Hindlimb muscle (tissue), 1 donor: ENCODE data around the gene CNTNAP4. TPM values are rescaled to one million over a fixed set of nuclear protein-coding genes. Genes with fewer than 3 reads are reported as not detected.

ENCODE experiments used
- DNase-seq: peaks from one replicate; pipeline ENCODE4 v3.0.0-alpha.2; 2013
- polyA plus RNA-seq: library from polyadenylated mRNA; unstranded; fragments of 120-200 nt; gene quantifications from one replicate; pipeline ENCODE4 v1.2.1, GENCODE V29; 2013; ENCODE audit not compliant: insufficient read length

Gene CNTNAP4
- polyA plus RNA-seq, 1 donor: 9.8 TPM

DNA sequence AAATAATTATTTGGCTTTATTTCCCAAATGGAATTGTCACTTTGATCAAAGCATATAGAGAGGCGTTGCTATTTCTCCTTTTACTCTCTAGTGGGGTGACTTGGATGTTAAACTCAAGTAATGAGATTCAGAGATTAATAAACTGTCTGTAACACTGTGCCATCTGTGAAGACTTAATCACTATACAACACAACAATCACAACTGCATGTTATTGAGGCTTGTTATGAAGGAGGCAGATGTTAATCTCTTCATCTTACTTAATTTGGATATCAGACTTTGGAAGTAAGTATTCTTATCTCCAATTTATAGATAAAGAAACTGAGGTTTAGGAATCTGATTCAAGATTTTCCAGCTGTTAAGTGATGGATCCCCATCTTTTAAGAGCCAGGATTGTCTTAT is 132.5 kb downstream of the CNTNAP4 start:
- DNase-seq: no peak

DNA sequence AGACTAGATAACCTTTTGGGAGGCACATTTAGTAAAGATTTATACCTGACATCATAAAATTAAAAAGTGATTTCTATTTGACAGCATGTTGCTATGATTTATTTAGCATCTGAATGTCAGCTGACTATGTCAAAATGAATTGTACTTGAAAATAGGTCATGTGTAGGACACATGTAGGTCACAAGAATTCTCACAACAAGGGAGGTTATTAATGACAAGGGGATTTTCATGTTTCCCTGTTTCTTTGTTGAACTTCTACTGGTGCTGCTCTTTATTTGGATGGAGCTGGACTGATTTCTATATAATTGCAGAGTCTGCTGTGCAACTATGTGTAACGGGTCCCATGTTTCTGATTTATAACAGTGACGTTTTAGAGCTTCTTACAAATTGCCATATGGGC is 144.4 kb downstream of the CNTNAP4 start:
- no peak for DNase-seq

DNA sequence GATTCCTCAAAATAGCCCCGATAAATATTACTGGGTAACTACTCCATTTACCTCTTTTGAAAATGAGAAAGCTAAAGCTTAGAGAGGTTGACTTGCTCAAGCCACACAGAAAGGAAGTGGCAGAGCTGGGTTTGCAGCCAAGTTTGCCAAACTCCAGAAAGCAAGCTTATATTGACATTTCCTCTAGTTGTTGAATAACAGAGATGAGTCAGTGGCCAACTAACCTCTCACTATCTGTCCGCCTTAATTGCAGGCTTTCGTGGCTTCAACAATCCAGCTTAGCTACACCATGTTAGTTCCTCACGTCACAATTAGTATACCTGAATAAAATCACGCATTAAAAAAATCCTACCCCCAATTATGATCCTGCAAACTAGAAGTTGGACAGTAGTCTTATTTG is 151.7 kb downstream of the CNTNAP4 start:
- DNase-seq: no peak

DNA sequence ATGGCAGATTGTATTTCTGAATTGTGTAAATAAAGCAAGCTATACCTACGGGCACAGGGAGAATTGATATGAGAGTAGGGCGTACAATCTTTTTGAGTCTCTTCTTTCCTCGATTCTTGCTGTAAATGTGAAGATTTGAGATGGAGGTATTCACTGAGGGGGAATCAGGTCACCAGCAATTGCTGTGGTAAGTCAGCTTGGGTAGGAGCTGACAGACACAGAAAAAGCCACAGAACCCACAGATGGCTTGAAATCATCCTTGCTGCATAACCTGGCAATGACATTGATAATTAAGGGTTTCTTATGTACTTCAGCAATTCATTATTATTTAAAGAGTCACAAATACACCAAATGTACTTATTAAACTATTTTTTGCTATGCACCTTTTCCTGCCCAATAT is 164.2 kb downstream of the CNTNAP4 start:
- no peak for DNase-seq

DNA sequence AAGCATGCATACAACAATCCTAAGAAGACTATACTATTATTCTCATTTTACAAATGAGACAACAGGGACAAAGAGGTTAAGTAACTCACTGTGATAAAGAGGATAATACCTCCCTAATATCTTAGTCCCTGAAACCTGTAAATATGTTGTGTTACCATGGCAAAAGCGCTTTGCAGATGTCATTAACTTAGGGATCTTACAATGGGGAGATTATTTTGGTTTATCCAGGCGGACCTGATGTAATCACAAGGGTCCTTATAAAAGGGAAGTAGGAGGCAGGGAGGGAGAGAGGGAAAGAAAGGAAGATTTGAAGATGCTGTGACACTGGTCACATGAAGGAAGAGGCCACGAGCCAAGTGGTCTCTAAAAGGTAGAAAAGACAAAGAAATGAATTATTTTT is 164.7 kb downstream of the CNTNAP4 start:
- no peak for DNase-seq

DNA sequence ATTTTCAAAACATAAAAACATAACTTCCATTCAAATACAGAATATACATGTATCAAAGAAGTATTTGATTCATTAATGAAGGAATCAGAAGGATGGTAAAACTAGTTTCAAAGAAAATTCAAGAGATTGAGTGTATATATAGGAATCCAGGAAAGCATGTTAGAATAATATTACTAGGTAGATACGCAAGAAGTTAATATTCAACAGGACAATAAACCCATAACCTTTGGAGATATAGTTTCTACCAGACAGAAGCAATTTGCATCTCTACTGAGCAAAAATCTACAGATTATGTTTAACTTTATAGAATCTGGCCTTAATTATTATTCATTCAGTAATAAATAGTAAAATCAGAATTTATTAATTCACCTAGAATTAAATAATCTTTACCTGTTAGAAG is 166.8 kb downstream of the CNTNAP4 start:
- DNase-seq: no peak

DNA sequence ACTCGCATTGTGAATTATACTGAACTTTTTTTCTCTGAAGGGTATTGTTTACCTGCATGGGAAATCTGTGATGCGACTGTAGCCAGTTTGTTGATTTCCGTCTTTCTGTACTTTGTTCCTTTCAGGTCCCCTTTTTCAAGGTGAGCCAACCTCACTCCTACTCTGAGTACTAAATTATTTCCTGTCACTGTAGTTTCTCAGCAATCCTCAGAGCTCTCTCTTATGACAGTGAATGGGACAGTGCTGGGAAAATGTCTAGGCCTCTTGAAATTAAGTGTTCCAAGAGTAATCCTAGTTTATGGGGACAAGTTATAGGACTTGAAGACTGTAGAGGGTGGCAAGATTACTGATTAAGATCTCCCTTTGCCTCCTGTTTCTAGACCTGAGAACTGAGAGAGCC is 167.6 kb downstream of the CNTNAP4 start:
- no peak for DNase-seq

DNA sequence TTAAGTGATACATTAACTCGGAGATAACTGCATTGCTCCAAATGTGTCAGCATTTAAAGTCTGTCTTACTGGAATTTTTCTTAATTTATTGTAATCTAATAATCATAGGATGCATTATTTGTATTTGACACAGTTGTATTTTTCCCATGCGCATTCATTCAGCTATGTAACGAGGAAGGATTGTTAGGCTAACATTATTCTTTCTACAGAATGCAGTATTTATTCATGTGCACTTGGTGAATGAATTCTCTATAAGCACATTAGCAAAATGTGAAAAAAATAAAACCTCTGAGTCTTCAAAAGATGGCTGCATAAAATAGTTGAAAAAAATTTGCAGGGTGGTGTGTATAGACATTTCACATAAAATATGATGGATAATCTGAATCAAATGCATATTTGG is 168.6 kb downstream of the CNTNAP4 start:
- DNase-seq: no peak

DNA sequence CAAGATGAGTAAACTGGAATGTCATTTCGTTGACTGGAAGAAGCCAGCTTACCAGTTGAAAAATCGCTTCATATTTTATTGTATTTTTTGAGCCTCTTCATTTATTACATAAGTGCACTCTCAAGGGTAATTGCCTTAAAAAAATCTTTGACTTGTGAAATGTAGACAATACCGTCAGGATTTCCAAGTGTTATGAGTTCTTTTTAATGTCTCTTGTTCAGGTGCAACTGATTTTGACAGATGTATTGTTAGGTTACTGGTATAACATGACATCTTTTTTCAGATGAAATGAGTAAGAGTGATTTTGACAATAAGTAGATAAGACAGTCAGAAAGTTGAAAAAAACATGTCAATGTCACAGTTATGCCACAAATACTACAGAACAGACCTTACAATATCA is 169.1 kb downstream of the CNTNAP4 start:
- DNase-seq: no peak

DNA sequence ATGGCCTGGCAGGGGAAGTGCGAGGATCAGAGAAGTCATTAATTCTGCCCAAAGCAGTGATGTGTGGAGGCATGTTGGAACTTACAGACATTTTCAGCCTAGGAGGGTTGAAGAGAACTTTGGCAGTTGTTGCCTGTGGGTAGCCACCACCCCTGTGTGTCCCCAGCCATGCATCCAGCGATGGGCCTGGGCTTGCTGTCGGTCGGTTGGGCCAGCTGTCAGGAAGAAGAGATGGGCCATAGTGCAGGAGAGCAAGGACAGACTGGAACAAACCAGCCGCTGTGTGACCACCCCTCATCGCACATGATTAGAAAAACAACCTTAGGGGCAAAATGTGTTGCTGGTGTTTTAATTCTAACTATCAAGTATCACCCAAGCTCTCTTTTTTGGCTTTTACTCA is 173.7 kb downstream of the CNTNAP4 start:
- DNase-seq: no peak

DNA sequence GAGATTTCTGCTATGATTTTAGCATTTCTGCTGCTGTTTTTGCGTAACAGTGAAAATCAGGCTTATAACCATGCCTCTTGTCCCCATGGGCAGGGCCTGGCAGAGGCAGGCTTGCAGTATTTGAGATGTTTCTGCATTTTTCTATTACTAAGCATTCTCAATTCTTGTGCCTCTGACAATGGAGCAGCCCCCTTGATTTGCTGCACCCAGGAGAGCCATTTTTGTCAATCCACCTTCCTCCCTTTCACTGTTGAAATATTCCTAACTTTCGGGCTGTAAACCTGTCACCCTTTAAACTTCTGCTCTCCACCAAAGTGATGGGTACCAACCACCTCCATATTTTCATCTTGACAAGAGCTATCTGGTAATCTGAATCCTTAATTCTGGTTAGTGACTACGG is 178.1 kb downstream of the CNTNAP4 start:
- DNase-seq: no peak

DNA sequence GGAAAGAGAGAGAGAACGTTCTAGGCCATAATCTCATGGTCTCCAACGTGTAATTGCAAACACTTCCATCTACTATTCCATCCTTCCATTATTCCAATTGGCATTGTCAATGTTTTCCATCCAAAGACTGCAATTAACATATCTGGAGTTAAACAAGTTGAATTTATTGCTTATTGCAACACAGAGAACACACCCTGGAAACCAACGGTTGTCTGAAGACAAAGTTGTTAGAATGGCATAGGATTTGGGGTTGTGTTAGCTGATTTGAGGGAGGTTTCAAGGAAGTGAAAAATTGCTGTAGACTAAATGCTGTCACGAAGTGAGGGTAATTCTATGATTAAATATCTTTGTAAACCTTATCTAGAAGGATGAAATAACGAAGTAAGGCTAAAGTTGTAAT is 178.8 kb downstream of the CNTNAP4 start:
- DNase-seq: no peak

DNA sequence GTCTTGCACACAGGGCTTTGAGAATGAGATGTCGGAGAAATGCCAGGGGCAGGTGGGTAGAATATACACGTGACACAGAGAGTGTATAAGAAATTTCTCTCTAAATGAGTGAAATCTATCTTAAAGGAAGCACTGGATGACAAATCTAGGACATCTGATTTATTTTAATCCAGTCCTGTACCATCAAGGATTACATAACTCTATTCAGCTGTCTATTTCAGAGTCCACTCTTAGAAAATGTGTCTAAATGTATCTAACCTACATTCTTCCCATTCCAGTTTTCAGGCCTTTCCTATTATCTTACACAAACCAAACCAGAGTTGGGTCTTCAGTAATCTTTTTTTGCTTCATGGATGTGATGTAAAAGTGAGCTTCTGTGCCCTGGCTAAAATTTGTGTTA is 181.9 kb downstream of the CNTNAP4 start:
- DNase-seq: no peak

DNA sequence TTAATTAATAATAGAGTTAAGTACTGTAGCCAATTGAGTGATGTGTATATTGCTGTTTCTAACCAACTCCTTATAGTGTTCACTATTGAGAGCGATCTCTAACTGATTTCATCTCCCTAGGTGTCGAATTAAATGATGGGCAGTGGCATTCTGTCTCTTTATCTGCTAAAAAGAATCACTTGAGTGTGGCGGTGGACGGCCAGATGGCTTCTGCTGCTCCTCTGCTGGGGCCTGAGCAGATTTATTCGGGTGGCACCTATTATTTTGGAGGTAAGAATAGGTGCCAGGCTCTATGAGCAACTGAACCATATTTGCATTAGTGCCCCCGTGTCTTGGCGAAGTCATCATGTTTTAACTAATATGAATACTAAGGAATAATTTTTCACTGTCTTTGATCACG is 184.6 kb downstream of the CNTNAP4 start:
- no peak for DNase-seq

DNA sequence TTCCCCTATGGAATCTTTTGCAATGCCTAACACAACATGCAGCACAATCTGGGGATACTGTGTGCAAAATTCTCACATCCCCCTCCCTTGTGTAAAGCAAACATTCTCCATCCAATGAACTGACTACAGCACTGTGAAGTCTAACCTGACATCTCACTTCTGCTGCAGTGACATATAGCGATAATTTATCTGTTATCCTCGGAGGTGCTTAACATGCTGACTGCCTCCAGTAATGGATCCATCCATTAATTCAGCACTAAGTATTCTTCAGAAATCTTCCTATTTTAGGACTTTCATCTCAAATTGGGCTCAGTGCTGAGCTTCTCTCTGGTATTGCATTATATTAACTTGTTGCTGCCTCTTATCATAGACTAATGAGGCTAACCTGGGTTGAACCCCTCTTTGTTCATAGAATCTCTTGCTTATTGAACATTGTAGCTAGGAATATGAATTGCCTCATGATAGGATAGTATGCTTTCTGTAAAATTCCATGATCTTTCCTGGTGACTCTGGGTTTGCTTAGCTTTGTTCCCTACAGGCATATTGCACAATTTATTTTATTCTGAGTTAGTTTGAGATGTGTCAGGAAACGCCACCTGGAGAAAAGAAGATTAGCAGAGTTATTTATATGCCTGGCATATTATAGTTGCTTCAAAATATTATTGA is 187.9 kb downstream of the CNTNAP4 start:
- no peak for DNase-seq

DNA sequence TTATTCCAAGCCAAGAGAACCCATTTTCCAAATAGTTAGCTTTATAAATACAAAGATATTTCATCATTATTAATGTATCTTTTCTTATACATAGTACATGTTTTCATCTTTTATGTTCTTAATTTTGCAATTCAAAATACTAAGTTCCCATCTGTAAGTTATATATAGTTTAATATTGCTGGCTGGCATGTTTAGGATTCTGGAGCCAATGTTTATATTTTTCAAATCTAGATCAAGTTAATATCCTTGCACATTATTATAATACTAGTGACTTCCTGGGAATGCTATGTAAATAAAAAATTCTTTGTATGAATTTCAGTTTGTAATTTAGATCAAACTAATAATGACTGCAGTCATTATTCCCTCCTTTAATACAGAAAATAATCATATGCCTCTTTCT is 189.7 kb downstream of the CNTNAP4 start:
- no peak for DNase-seq

DNA sequence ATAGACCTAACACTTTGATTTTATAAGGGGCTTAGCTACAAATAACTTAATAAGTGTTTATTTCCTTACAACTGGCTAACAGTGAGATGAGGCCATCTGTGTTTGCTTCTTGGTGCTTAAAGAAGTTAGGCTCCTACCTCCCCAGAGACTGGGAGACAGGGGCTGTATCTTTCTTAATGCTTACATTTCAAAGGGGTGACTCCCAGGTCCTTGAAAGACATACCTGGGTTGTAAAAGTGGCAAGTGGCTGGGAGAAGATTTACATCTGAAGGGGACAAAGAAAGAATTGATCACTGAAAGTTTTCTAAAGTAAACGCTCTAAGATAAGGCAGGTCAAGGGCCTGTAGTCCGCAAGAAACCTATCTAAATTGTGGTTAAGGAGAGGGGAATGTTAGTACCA is 196.8 kb downstream of the CNTNAP4 start:
- DNase-seq: no peak

DNA sequence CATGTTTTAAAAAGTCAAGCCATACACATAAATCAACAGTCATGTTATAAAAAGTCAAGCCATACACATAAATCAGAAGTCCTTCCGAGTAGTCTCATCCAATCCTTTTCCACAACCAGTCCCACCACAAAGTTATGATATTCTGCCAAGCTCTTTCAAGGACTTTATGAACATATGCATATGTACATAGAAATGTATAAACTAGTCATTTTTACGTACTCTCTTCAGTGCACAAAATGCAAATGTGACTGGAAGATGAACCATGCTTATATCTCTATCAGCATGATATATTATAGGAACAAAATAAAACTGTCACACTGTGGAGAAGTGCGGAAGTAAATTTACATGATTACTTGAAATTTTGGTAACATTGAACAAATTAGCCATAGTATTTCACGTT is 200.9 kb downstream of the CNTNAP4 start:
- DNase-seq: no peak

DNA sequence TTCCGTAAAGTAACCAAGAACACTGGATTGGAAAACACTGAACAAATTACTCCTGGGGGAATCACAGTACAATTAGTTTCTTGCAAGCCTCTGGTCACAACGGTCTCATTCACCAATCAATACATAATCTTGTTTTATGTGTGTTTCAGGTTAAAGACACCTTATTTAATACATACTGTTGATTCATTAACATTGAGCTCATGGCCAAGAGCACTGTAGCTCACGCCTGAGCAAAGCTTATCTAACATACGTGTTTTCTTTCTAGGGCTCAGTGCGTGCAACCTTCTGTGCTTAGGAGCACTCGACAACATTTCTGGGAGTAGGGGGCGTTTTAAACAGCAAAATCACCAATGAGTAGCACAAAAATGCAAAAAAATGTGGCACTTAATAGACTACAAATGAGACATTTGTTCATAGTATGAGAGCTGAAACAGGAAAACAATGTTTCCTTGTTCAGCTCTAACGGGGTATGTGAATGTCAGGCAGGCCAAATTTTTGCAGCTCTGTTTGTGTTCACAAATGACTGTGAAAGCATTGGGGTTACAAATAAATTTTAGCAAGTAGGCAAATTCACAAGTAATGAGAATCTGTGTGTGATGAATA is 206.2 kb downstream of the CNTNAP4 start:
- DNase-seq: no peak

DNA sequence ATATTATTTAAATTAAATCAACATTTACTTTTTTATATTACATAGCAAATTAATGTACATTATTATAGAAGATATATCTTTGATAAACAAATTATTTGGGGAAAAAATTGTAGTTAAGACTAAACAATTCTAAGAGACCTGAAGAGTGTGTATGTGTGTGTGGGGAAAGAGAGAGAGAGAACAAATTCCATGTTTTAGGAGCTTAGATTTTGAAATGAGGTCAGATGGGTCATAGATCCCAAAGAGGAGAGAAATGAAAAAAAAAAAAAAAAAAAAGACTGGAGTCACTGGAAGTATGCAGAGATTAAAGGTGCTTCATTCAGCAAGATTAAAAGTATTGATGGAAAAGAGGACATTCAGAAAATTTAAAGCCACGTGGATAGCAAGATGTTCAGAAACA is 206.8 kb downstream of the CNTNAP4 start:
- no peak for DNase-seq

DNA sequence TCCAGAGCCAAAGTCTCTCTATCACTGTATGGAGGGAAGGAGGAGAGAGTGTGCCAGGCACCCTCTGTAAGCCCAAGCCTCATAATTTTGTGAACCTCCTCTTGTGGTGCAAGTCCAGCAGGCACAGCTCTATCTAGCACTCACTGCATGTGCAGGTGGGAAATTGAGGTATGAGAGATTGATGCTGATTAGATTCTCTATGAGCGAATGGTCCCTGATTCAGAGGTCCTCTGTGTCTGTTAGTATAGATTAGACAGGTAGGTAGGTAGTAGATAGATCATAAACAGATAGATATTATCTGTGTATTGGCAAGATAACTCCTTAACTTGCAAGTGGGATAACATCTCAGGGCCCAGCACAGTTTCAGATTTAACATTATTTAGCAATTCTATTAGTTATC is 209.5 kb downstream of the CNTNAP4 start:
- no peak for DNase-seq

DNA sequence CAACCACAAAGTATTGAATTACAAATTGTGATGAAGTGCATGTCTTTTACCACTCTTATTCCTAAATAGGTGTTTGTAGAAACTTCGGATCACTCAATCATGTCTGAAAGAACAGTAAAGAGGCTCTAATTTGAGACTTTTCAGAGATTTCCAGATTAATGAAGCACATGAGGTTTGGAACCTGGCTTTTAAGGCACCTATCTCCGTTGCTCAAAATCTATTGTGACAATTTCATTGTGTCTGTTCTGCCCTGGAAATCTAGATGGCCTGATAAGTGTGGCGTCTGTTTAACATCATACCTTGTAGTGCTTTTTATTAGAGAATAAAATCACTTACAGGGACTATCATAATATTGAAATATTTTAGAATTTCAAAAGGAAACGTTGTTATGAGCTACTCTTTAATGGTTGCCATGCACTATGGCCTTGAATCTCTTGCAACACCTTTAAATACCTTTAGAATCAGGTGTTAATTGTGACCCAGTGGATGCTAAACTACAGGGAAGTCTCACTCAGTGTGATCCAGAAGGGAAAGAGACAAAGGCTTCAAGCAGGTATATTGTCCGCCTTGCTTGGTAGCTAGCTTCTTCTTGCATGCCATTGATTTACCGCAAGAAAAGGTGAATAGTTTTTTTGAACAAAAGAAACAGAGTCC is 210.3 kb downstream of the CNTNAP4 start:
- DNase-seq: no peak

DNA sequence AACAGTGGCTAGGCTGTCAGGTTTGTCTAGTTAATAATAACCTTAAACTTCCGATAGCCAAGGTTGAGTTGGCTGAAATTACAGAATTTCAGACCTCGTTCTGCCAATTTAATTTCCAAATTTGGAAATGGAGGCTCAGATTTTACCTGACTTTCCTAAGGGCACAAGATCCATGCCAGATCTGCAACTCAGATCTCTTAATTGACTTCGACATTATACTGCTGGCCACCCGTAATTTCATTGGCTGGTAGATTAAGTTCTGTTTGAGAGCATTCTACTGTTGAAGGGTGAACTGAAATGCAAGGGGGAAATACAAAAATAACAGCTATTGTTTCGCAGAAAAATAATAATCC is 210.8 kb downstream of the CNTNAP4 start:
- DNase-seq: no peak

DNA sequence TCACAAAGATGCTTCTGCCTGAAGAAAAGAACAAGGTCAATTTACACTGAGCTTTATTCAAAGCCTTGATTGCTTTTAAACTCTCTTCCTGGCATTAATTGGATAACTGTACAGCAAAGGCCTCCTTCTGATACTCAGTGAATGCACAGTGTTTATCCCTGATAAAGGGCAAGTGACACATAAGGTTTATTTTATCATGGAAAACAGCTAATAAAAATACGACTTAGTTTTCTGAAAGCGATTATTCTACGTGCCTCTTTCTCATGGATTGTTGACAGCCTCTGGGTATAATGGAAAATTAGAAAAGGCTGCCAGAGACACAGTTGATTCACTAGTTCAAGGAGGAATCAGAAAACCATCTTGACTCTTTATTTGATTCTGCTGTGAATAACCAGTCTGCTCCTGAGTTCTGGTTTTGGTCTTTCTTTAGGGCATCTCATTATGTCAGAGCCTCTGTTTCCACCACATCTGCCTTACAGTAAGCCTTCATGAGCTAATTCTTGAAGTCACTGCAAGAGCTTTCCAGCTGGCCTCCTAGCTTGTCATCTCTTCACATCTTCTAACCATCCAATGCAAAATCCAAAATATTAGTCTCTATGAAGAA is 212.9 kb downstream of the CNTNAP4 start:
- DNase-seq: no peak
